ENCODE measurements around the gene ZFYVE28. TPM values are rescaled to one million over a fixed set of nuclear protein-coding genes. Genes with fewer than 3 reads are reported as not detected.

The ZFYVE28 gene
- total RNA-seq, 1 experiment from 2014 or later = 12.9 TPM

DNA sequence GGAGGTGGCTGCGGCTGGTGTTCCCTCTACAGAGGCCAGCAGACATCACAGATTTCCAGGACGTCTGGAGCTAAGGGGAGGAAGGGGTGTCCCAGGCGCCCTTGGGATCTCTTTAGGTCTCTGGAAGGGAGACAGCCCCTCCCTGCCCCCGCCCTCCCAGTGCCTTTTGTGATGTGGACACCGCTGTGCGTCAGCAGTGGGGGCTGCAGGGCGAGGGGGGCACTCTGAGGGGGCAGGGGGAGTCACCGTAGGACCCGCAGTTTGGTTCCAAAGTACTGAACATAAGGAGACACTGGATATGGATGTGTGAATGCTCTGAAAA is 130.9 kb downstream of the ZFYVE28 start:
- intact Hi-C loops (cut with micrococcal nuclease; ENCODE audit: unreplicated experiment) = no loop called here
- Histone ChIP-seq H3F3A (ENCODE audit: insufficient read depth, low read depth) (no peaks in the 10 kb centered on the region; the same call in 1 of the 2 replicates), H3K4me3 (no peak overlapping the region), H3K27ac (no peak overlapping the region), H3K4me2 (no peak overlapping the region), H3K79me2 (ENCODE audit: low read depth) (no peaks in the 10 kb centered on the region), H2AFZ (no peak overlapping the region), H3K27me3 (ENCODE audit: insufficient read depth, low read depth) (peaks cover 42% of the 10 kb centered on the region), H3K36me3 (ENCODE audit: low read depth) (no peaks in the 10 kb centered on the region), H3K9me3 (ENCODE audit: insufficient read depth, low read depth) (no peaks in the 10 kb centered on the region), H3K4me1 (replicated peaks; ENCODE audit: insufficient read depth) (no peaks in the 10 kb centered on the region), H4K20me1 (ENCODE audit: insufficient read depth) (no peaks in the 10 kb centered on the region; the same call in 1 of the 2 replicates), H3K9me2 (ENCODE audit: insufficient read depth) (no peaks in the 10 kb centered on the region)
- no peak for DNase-seq
- ChIA-PET POLR2A (ENCODE audit: unreplicated experiment) (no interaction called here), CTCF (no interaction called here)
- no TSS peak for BruUV-seq (replicated peaks)
- TF ChIP-seq EZH2 (IDR thresholded peaks at IDR 0.05; ENCODE audit: low read depth) (no peak), CTCF (conservative IDR thresholded peaks at IDR 0.05) (no peak)

GRCh38 chr4:2286904-2287593 is 131.4 kb downstream of the ZFYVE28 start:
- H3K4me2 ChIP-seq = no peak overlapping the region
- H3K9me3 ChIP-seq (ENCODE audit: insufficient read depth, low read depth) = no peaks in the 10 kb centered on the region
- DNase-seq = no peak
- H3K36me3 ChIP-seq (ENCODE audit: low read depth) = no peaks in the 10 kb centered on the region
- H3K79me2 ChIP-seq (ENCODE audit: low read depth) = no peaks in the 10 kb centered on the region
- no peak overlapping the region for H3K4me3 ChIP-seq
- no peaks in the 10 kb centered on the region; the same call in 1 of the 2 replicates for H3F3A ChIP-seq (ENCODE audit: insufficient read depth, low read depth)
- H3K27me3 ChIP-seq (ENCODE audit: insufficient read depth, low read depth) = peaks cover 42% of the 10 kb centered on the region
- H4K20me1 ChIP-seq (ENCODE audit: insufficient read depth) = no peaks in the 10 kb centered on the region; the same call in 1 of the 2 replicates
- POLR2A ChIA-PET (ENCODE audit: unreplicated experiment) = no interaction called here
- H3K27ac ChIP-seq = no peak overlapping the region
- intact Hi-C loops (cut with micrococcal nuclease; ENCODE audit: unreplicated experiment) = no loop called here
- CTCF ChIA-PET = no interaction called here
- TF ChIP-seq CTCF (conservative IDR thresholded peaks at IDR 0.05) (no peak), EZH2 (IDR thresholded peaks at IDR 0.05; ENCODE audit: low read depth) (no peak)
- no peaks in the 10 kb centered on the region for H3K9me2 ChIP-seq (ENCODE audit: insufficient read depth)
- no TSS peak for BruUV-seq (replicated peaks)
- H2AFZ ChIP-seq = no peak overlapping the region
- H3K4me1 ChIP-seq (replicated peaks; ENCODE audit: insufficient read depth) = no peaks in the 10 kb centered on the region

- CTCF ChIA-PET = no interaction called here
- Histone ChIP-seq H4K20me1 (ENCODE audit: insufficient read depth) (no peaks in the 10 kb centered on the region), H3K36me3 (ENCODE audit: low read depth) (no peaks in the 10 kb centered on the region), H3K4me3 (no peak overlapping the region), H3F3A (ENCODE audit: insufficient read depth, low read depth) (no peaks in the 10 kb centered on the region; the same call in 1 of the 2 replicates), H3K9me3 (ENCODE audit: insufficient read depth, low read depth) (no peaks in the 10 kb centered on the region), H3K27ac (no peak overlapping the region), H3K79me2 (ENCODE audit: low read depth) (no peaks in the 10 kb centered on the region), H3K4me1 (replicated peaks; ENCODE audit: insufficient read depth) (no peaks in the 10 kb centered on the region), H3K9me2 (ENCODE audit: insufficient read depth) (no peaks in the 10 kb centered on the region), H3K27me3 (ENCODE audit: insufficient read depth, low read depth) (peaks cover 36% of the 10 kb centered on the region), H3K4me2 (no peak overlapping the region), H2AFZ (no peak overlapping the region)
- DNase-seq = no peak
- POLR2A ChIA-PET (ENCODE audit: unreplicated experiment) = no interaction called here
- no peak for TF ChIP-seq CTCF (conservative IDR thresholded peaks at IDR 0.05)
- no peak for TF ChIP-seq EZH2 (IDR thresholded peaks at IDR 0.05; ENCODE audit: low read depth)
- intact Hi-C loops (cut with micrococcal nuclease; ENCODE audit: unreplicated experiment) = no loop called here
- no TSS peak for BruUV-seq (replicated peaks)
Measured at GRCh38 chr4:2285613-2286381, 132.6 kb downstream of the ZFYVE28 start.
